GM19193 (cell line): Measurements from ENCODE around the gene FECH.

Experiments
- POLR2A ChIP-seq: IDR thresholded peaks from 4 replicates; pipeline ENCODE4 v1.6.1; 2011; ENCODE audit not compliant: insufficient read depth, insufficient read length; ENCODE audit errors: extremely low read depth

FECH gene

GRCh38 chr18:57518533-57518932, 68.0 kb downstream of the FECH start:
- no peak for TF ChIP-seq POLR2A

- no peak for TF ChIP-seq POLR2A
These were observed 70.4 kb downstream of the FECH start for GRCh38 chr18:57516056-57516455.

GRCh38 chr18:57505231-57505630, 81.3 kb downstream of the FECH start:
- no peak for TF ChIP-seq POLR2A

- no peak for TF ChIP-seq POLR2A
These were observed 83.9 kb downstream of the FECH start for GRCh38 chr18:57502624-57503023.

GRCh38 chr18:57498682-57499256, 87.7 kb downstream of the FECH start:
- TF ChIP-seq POLR2A: no peak
